ENCODE results near the gene OTUD5.

The OTUD5 gene

GRCh38 chrX:48936429-48937053 is 20.9 kb downstream of the OTUD5 start:
- POLR2A ChIA-PET = no interaction called here

GRCh38 chrX:48935301-48935670 is 22.1 kb downstream of the OTUD5 start:
- TF ChIP-seq CTCF (IDR thresholded peaks at IDR 0.05; ENCODE audit: insufficient read depth, low read length, missing control alignments) = no peak

More at GRCh38 chrX:48936429-48937053, 20.9 kb downstream of the OTUD5 start:
- CTCF ChIA-PET = interaction anchor here (0.8 kb wide), 1 partner anchor 288 kb away, joined by 4 read pairs; no protein-coding TSS in a partner anchor
- no peak for DNase-seq (ENCODE audit: low read depth, low spot score)
- TF ChIP-seq CTCF (IDR thresholded peaks at IDR 0.05; ENCODE audit: insufficient read depth, low read length, missing control alignments) = no peak
- H3K4me3 ChIP-seq (ENCODE audit: low read depth, low read length) = no peak overlapping the region

GRCh38 chrX:48934581-48935300 is 22.7 kb downstream of the OTUD5 start:
- no peak overlapping the region for H3K4me3 ChIP-seq (ENCODE audit: low read depth, low read length)
- ChIA-PET CTCF (no interaction called here), POLR2A (no interaction called here)
- DNase-seq (ENCODE audit: low read depth, low spot score) = no peak
- no peak for TF ChIP-seq CTCF (IDR thresholded peaks at IDR 0.05; ENCODE audit: insufficient read depth, low read length, missing control alignments)

More at GRCh38 chrX:48935301-48935670, 22.1 kb downstream of the OTUD5 start:
- DNase-seq (ENCODE audit: low read depth, low spot score) = no peak
- ChIA-PET CTCF (no interaction called here), POLR2A (no interaction called here)
- no peak overlapping the region for H3K4me3 ChIP-seq (ENCODE audit: low read depth, low read length)

GRCh38 chrX:48933757-48934156 is 23.6 kb downstream of the OTUD5 start:
- ChIA-PET CTCF (no interaction called here), POLR2A (no interaction called here)
- TF ChIP-seq CTCF (IDR thresholded peaks at IDR 0.05; ENCODE audit: insufficient read depth, low read length, missing control alignments) = no peak
- H3K4me3 ChIP-seq (ENCODE audit: low read depth, low read length) = no peak overlapping the region
- no peak for DNase-seq (ENCODE audit: low read depth, low spot score)

- no peak overlapping the region for H3K4me3 ChIP-seq (ENCODE audit: low read depth, low read length)
- TF ChIP-seq CTCF (IDR thresholded peaks at IDR 0.05; ENCODE audit: insufficient read depth, low read length, missing control alignments) = no peak
- no peak for DNase-seq (ENCODE audit: low read depth, low spot score)
- ChIA-PET CTCF (interaction anchor here (0.9 kb wide), 1 partner anchor 26 kb away, joined by 3 read pairs; no protein-coding TSS in a partner anchor), POLR2A (no interaction called here)
Measured at GRCh38 chrX:48927736-48928382, 29.5 kb downstream of the OTUD5 start.

- no peak for DNase-seq (ENCODE audit: low read depth, low spot score)
- POLR2A ChIA-PET = no interaction called here
- CTCF ChIA-PET = interaction anchor here (0.8 to 0.9 kb wide), 2 partner anchors 16 to 27 kb away, joined by 3 read pairs; no protein-coding TSS in a partner anchor
- H3K4me3 ChIP-seq (ENCODE audit: low read depth, low read length) = no peak overlapping the region
- TF ChIP-seq CTCF (IDR thresholded peaks at IDR 0.05; ENCODE audit: insufficient read depth, low read length, missing control alignments) = no peak
Measured at GRCh38 chrX:48927123-48927522, 30.3 kb downstream of the OTUD5 start.
